22Rv1 (cell line): ENCODE measurements around the gene AFF2.

ENCODE experiments used
- ZFX ChIP-seq: fragments of 450-650 bp; IDR thresholded peaks from 2 replicates; pipeline ENCODE4 v1.6.1; 2017; ENCODE audit warnings: antibody characterized with exemption, borderline replicate concordance
- TF ChIP-seq, protein P1 (sequence below): fragments of 450-650 bp; IDR thresholded peaks from 2 replicates; pipeline ENCODE4 v1.5.1; 2017; ENCODE audit warnings: mild to moderate bottlenecking

- TF ChIP-seq, protein P1, sequence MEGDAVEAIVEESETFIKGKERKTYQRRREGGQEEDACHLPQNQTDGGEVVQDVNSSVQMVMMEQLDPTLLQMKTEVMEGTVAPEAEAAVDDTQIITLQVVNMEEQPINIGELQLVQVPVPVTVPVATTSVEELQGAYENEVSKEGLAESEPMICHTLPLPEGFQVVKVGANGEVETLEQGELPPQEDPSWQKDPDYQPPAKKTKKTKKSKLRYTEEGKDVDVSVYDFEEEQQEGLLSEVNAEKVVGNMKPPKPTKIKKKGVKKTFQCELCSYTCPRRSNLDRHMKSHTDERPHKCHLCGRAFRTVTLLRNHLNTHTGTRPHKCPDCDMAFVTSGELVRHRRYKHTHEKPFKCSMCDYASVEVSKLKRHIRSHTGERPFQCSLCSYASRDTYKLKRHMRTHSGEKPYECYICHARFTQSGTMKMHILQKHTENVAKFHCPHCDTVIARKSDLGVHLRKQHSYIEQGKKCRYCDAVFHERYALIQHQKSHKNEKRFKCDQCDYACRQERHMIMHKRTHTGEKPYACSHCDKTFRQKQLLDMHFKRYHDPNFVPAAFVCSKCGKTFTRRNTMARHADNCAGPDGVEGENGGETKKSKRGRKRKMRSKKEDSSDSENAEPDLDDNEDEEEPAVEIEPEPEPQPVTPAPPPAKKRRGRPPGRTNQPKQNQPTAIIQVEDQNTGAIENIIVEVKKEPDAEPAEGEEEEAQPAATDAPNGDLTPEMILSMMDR = no peak
- TF ChIP-seq ZFX = no peak
These were observed 41.1 kb upstream of the AFF2 start for GRCh38 chrX:148459343-148459742.
